HG03108 (cell line): Measurements from ENCODE around the gene GNG13.

Experiments
- ATAC-seq: cut with Tn5 transposase; IDR thresholded peaks from one replicate; pipeline ENCODE4 v1.9.1; 2021; ENCODE audit warnings: moderate library complexity; ENCODE audit not compliant: unreplicated experiment

The GNG13 gene

DNA sequence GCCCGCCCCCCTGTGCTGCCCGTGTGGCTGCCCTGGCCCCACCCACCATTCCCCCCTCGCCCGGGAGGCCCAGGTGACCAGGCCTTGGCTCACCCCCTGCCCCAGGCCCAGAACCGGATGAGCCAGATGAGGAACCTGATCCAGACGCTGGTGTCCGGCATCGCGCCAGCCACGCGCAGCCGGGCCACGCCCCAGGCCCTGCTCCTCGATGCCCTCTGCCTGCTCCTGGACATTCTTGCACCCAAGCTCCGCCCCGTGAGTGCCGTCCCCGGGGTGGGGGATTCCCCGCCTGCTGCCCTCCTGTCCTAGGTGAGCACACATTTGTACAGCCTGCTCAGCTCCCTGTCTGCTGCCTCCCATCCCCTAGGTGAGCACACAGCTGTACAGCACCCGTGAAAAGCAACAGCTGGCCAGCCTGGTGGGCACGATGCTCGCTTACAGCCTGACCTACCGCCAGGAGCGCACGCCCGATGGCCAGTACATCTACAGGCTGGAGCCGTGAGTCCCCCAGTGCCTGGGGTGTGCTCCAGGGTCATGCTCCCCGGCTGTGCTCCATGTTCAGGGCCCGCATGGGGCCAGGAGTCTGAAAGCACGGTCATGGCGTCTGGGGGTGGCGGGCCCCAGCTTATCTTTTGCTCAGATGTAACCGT lies 4.8 kb downstream of the GNG13 start:
- ATAC-seq, result no peak

DNA sequence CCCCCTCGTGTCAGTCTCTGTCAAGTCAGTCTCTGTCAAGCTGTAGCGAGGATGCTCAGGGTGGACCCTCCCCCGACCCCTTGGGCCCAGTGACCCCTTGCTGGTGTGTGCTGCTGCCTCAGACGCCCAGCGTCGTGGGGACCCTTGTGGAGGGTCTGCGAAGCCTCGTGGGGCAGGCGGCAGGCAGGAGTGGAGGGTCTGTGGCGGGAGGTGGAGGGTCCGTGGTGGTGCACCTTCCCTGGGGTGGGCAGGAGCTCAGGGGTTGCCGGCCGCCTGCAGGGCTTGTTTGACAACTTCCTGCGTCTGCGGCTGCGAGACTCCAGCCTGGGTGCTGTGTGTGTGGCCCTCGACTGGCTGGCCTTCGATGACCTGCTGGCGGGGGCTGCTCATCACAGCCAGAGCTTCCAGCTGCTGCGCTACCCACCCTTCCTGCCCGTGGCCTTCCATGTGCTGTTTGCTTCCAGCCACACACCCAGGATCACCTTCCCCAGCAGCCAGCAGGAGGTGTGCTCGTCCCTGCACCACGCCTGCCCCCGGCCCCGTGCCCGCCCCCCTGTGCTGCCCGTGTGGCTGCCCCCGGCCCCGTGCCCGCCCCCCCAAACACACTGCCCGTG lies 5.6 kb downstream of the GNG13 start:
- ATAC-seq, result no peak

DNA sequence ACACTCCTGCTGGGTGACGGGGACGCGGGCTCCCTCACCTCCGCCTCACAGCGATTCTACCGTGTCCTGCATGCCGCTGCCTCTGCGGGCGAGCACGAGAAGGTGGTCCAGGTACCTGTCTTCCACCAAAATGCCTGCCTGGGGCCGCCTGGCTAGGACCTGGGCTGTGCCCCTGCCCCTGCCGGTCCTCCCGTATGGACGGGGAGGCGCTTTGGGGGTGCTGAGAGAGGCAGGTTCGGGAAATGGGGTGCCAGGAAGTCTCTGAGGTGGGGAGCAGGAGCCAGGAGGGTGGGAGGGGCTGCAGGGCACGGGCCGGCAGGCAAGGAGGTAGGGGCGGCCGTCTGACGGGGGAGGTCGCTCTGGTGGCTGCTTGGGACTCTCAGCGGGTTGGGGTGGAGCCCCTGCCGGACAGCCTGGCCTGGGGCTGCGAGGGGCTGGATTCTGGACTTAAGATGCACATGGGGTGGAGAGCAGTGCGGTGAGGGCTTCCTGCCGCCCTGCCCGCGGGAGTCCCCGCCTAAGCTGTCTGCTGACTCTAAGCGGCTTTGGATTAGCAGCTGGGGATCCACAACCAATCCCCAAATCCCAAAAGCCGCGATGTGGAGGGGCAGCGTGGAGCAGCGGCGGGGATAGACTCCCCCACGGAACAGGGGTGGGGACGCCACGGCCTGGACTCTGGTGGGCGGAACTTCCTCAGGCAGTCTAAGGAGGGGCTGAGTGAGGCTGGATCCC lies 6.3 kb downstream of the GNG13 start:
- ATAC-seq, result no peak

DNA sequence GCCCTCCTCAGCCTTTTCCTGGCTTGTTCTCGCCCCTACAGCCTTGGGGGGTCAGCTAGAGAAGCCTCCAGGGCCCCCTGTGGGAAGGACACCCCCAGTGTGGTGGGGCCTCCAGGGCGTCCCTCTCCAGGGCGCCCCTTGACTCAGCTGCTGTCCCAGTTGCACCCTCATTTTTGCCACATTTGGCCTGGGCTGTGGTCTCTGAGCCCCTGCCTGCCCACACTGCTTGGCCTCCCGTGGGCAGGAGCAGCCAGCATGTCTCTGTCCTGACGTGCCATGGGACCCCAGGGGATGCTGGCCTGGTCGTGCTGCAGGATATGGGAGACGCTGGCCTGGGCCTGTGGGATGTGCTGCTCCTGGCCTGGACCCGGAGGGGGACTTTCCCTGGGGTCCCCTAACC lies 7.1 kb downstream of the GNG13 start:
- no peak for ATAC-seq

DNA sequence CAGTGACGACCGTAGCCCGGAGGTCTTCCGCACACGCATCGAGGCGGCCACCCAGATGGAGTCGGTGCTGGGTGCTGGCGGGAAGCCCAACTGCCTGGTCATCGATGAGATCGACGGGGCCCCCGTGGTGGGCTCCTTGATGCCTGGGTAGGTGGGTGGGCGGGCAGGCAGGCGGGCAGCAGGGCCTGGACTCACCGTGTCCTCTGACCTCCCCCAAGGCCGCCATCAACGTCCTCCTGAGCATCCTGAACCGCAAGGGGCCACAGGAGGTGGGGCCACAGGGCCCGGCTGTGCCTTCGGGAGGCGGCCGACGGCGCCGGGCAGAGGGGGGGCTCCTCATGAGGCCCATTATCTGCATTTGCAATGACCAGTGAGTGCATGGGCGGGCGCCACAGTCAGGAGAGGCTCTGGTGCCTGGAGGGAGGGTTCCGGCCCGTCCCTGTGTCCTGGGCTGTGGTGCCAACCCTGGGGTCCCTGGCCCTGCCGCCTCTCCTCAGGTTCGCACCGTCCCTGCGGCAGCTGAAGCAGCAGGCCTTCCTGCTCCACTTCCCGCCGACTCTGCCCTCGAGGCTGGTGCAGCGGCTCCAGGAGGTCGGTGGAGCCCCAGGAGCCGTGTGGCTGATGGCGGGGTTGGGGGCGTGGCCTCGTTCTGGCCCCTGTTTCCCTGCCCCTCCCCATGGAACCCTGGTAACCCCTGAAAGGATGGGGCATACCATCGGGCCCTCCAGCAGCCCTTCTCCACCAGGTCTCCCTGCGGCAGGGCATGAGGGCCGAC lies 8.1 kb downstream of the GNG13 start:
- no peak for ATAC-seq

DNA sequence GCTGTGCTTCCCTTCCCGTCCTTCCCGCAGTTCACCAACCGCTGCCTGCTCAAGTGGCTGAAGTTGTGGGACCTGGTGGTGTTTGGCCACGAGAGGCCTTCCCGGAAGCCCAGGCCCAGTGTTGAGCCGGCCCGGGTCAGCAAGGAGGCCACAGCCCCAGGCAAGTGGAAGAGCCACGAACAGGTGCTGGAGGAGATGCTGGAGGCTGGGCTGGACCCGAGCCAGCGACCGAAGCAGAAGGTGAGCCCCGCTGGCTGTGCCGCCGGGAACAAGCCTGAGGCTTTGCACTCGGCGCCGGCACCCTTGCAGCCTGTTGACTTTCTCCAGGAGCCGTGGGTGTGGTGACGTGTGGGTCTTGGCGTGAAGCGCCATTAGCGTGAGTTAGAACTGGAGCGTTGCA lies 9.4 kb downstream of the GNG13 start:
- no peak for ATAC-seq

DNA sequence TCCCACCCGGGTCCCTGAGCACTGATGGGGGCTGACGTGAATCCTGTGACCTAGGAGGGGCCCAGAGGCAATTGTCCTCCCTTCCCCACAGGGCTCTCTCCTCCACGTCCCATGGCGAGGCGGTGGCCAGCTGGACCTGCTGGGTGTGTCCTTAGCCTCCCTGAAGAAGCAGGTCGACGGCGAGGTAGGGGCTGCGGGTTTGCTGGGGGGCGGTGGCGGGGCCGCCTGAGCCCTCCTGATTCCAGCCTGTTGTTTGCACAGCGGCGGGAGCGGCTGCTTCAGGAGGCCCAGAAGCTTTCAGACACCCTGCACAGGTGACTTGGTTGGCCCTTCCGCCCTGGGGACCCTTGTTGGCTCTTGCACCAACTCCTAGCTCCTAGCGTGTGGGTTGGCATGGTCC lies 10.4 kb downstream of the GNG13 start:
- ATAC-seq, result no peak

DNA sequence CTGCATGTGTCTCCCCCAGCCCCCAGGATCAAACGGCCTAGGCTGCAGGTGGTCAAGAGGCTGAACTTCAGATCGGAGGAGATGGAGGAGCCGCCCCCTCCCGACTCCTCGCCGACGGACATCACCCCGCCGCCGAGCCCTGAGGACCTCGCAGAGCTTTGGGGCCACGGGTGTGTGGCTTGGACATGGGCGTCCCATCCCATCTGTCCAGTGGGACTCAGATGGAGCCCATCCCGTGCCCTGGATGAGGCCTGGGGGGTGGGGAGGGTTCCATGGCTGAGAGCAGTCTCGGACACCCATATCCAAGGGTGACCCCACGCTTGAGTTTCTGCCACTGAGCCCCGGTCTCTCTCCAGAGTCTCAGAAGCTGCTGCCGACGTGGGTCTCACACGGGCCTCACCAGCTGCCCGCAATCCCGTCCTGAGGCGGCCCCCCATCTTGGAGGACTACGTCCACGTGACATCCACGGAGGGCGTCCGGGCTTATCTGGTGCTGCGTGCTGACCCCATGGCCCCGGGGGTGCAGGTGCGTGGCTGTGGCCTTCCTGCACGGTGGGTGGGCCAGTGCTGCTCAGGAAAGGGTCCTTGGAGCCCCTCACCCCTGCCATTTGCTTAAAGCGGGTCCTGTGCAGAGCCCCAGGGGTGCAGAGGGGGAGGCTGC lies 11.2 kb downstream of the GNG13 start:
- ATAC-seq, result no peak

DNA sequence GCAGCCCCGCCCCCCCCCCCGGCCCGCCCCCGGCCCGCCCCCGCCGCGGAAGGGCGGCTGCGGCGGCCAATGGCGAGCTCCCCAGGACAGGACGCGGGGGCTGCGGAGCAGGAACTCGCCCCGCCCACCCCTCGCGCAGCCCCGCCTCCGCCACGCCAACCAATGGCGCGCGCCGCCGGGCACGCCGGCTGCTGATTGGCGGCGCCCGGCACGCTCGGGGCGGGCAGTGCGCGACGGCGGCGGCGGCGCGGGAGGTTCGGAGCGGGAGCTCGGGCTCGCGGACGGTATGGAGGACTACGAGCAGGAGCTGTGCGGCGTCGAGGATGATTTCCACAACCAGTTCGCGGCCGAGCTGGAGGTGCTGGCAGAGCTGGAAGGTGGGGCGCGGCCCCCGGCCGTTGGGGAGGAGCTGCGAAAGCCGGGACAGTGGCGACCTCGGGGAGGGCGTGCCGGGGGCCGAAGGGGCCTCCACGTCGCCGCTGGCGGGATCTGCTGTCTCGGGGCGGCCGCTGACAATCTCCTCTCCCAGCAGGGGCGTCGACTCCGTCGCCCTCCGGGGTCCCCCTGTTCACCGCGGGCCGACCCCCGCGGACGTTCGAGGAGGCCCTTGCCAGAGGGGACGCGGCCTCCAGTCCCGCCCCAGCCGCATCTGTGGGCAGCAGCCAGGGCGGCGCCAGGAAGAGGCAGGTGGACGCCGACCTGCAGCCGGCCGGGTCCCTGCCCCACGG lies 12.0 kb downstream of the GNG13 start, which contains the start of gene CHTF18:
Gene CHTF18 (plus strand): TSS at position 222 of the 728 bp plus-strand sequence. CDS start 65 bp downstream, at position 287.
- peak; percentile 70 for ATAC-seq

DNA sequence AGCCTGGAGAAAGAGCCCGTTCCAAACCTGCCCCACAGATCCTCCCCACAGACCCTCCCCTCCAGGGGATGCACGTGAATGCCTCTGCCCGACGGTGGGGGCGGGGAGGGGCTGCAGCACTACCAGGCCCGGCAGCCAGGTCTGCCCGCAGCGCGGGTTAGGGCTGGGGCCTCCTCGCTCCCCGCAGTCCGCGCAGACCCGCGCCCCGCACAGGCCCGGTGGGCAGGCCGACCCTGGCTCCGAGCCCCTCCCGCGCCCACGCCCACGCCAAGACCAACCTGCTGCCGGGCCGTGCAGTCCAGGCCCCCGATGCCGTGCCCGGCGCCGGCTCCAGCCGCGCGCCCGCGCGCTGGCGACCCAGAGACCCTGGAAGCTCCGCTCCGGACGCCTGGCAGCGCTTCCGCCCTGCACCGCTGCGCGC lies 12.5 kb downstream of the GNG13 start, which contains the start of gene RPUSD1:
Gene RPUSD1 (minus strand): TSS at position 404 of the 421 bp plus-strand sequence. CDS start 644 bp downstream, outside the sequence.
- ATAC-seq, result no peak

DNA sequence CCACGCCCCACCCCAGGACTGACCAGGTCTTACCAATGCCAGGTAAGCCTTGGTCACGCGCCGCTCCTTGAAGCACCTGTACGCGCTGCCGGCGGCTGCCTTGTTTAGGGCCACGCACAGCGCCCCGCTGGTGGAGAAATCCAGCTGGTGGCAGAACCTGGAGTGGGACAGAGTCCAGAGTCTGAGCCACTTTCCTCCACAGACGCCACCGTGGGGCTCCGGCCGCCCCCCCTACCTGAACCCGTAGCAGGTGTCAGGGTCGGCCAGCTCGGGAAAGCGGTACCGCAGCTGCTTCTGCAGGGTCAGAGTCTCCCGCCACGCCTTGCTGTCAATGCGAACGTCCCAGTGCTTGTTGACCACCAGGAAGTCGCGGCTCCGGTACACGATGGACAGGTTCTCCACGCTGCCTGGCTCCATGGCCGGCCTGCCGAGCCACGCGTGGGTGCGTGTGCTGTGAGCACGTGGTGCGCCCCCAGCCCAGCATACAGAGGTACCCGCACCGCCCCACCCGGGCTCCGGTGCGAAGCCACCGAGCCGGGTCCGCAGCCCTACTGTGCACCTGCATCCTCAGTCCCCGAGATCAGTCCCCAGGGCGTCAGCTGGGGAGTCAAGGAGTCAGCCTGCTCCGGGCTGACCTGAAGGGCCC lies 13.1 kb downstream of the GNG13 start:
- peak; percentile 3 for ATAC-seq

DNA sequence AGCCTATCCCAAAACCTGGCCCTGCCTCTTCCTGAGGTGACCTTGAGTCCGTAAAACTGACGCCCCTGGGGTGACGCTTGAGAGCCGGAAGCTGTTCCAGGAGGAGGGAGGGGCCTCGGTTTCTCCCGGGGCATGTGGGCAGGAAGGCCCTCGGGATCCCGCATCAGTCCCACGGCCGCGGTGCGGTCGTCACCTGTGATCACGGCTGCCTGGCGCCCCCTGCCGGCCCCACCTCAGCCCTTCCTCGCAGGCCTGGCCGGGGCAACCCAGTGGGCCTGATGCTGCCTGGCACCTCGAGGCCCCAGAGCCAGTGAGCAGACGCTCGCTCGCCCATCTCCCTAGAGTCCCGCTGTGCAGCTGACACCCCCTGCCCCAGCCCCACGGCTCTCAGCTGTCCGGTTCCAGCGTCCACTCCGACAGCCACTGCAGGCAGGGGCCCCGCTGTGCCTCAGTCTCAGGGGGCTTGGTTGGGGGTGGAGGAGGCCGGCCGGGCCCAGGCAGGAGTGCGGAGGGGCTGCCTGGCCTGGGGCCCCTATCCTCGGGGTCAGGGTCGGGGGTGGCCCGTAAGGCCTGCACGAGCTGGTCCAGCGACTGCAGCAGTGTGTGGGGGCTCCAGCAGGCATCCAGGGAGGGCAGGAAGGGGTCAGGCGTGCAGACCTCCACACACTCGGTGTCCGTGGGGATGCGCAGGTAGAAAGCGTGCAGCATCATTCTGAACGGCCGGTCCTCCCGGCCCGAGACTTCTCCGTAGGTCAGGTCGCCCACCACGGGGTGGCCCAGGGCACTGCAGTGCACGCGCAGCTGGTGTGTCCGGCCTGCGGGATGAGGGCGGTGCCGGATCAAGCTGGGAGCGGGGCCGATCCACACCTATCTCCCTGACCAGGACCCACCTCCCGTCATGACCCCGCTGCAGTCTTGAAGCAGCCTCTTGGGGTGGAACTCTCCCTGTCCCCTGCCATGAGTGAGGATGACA lies 14.7 kb downstream of the GNG13 start:
- no peak for ATAC-seq

DNA sequence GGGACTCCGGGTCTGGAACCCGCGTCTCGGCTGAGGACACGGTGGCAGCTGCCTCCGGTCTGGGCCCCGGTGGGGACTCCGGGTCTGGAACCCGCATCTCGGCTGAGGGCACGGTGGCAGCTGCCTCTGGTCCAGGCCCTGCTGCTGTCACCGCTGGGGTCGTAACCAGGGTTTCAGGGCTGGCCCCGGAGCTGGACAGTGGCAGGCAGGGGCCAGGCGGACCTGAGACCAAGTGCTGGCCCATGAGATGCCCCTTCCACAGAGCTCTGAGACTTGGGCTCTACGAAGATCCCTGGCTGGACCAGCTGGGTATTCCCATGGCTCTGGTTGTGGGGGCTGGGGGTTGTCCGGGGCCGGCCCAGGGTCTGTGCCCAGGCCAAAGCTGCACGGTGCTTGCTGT lies 16.1 kb downstream of the GNG13 start:
- no peak for ATAC-seq

DNA sequence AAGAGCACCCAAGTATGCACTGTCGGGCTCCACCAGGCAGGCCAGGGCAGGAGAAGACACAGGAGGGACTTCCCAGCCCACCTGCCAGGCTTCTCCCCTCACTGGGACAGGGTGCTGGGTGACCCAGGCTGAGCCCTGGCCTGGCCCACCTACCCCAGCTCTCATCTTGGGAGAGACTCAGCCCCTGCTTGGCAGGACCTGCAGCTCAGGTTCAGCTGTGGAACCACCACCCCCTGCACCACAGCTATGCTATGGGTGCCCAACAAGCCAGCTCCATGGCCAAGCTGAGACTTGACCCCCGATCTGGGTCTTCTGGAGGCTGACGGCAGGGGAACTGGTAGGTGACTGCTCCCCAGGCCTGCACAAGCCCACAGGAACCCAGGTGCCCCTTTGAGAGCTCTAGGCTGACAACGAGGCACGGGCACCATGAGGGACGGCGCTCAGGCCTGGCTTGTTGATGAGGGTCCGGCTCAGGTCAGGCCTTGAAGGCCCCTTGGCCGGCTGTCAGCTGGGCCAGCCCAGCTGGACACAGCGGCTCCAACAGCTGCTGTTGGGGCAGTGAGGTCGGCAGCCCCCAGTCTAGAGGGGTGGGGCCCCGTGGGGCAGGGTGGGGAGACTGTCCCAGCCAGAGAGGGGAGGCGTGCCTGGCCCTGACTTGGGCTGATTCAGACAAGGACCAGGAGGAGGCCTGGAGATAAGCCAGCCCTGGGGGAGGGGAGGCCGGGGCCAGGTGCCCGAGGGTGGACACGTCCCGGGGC lies 17.0 kb downstream of the GNG13 start:
- no peak for ATAC-seq

DNA sequence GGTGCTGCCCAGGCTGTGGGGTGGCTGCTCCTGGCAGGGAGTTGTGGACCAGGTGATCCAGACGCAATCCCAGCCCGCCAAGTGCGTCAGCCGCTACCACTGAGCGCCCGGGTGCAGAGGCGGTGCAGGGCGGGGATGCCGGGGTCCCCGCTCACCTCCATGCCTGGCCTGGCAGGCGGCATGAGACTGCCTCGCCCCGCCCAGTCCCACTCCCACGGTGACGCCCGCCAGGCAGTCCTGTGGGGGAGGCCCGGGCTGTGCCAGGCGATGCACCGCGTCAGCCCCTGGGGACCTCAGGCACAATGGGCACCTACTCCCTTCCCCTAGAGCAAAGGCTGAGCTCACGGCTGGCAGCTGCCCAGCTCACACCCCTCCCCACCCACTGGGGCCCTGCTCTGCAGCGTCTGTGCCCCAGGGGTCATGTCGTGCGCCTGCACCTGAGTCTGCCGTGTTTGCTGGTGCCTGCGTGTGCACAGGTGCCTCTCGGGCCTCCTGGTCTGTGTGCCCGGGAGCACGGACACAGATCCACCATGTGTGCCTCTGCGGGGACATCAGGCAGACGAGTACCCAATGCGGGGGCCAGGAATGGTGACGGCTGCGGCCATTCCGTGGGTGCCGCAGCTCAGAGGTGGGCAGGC lies 17.6 kb downstream of the GNG13 start:
- no peak for ATAC-seq

DNA sequence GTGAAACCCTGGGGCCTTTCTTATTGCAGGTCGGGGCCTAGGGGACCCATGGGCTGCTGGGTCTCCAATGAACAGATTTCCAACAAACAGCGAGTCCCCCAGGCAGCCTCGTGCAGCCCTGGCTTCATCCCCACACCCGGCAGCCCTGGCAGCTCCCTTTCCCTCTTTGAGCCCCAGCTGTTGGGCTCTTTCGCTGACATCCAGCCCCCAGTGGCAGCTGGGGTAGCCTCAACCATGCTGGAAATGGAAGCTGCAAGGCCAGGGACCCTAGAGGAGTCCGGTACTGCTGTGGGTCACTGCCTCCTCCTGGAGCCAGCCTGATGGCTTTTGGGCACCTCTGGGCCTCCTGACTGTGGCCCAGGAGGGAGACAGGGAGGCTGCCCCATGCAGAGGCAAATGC lies 18.3 kb downstream of the GNG13 start:
- ATAC-seq, result no peak

DNA sequence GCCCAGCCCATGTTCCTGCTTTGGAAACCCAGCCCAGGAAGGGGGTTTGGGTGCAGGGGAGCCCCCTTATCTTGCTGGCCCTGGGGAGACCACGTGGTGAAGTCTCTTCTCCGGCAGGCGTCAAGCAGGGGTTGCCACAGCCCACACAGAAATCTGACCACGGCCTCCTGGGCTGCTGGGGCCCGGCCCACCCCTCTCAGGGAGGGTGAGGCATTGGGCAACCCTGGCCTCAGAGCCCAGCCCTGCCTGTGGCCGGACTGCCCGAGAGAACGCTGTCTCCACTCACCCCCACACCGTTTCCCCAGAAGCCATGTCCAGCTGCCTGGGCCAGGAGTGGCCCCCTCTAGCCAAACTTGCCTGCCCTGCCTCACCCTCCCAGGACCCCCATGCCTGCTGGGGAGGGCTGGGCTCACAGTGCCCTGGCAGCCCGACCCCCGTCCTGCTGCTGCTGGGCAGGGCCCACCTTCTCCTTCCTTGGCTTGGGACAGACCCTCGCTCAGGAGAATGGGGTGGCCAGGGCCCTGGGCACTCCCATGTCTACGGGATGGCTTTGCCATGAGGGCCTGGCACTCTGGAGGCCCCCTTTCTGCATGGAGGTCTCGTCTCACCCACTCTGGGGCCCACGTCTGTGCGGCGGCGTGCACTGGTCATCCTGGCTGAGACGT lies 19.1 kb downstream of the GNG13 start:
- ATAC-seq, result no peak
